Measurements from ENCODE around the gene RGL1.

The RGL1 gene

DNA sequence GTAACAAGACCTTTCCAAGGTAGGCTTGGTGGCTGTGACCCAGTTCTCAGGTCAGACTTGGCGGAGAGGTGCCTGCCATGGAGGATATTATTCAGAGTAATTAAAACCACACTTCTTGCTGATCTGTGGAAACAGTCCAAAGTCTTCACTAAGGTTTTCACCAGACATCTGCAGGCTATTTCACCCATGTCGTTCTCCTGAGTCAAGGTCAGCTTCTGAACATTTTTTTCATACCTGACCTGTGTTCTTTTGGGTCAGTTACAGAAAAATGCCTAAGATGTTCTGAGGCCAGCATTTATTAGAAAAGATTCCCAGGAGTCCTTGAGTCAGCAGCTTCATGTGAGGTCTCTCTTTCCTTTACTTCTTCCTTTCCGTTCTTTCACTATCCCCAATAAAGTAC lies 54.9 kb downstream of the RGL1 start:
- Histone ChIP-seq H4K20me1 (ENCODE audit: insufficient read depth, low read length, poor library complexity, severe bottlenecking) (no peaks in the 10 kb centered on the region), H3K36me3 (ENCODE audit: insufficient read depth, low read length) (no peaks in the 10 kb centered on the region), H3K79me2 (ENCODE audit: insufficient read depth, low read length) (no peaks in the 10 kb centered on the region), H3K27me3 (ENCODE audit: insufficient read depth, low read length, poor library complexity, severe bottlenecking) (no peaks in the 10 kb centered on the region), H3K9ac (ENCODE audit: low read depth, low read length, poor library complexity, severe bottlenecking) (no peak overlapping the region), H3K9me2 (replicated peaks; ENCODE audit: low read depth, low read length) (no peaks in the 10 kb centered on the region), H3K4me1 (ENCODE audit: insufficient read depth, low read length, poor library complexity, severe bottlenecking) (no peaks in the 10 kb centered on the region), H3K9me3 (ENCODE audit: insufficient read depth, low read depth, low read length) (no peaks in the 10 kb centered on the region), H2AFZ (ENCODE audit: low read length) (no peak overlapping the region), H3K4me3 (ENCODE audit: low read length, poor library complexity, severe bottlenecking) (no peak overlapping the region), H3K4me2 (ENCODE audit: low read depth, low read length, poor library complexity, severe bottlenecking) (no peak overlapping the region), H3F3A (ENCODE audit: low read depth) (no peaks in the 10 kb centered on the region)
- TF ChIP-seq, protein P1, sequence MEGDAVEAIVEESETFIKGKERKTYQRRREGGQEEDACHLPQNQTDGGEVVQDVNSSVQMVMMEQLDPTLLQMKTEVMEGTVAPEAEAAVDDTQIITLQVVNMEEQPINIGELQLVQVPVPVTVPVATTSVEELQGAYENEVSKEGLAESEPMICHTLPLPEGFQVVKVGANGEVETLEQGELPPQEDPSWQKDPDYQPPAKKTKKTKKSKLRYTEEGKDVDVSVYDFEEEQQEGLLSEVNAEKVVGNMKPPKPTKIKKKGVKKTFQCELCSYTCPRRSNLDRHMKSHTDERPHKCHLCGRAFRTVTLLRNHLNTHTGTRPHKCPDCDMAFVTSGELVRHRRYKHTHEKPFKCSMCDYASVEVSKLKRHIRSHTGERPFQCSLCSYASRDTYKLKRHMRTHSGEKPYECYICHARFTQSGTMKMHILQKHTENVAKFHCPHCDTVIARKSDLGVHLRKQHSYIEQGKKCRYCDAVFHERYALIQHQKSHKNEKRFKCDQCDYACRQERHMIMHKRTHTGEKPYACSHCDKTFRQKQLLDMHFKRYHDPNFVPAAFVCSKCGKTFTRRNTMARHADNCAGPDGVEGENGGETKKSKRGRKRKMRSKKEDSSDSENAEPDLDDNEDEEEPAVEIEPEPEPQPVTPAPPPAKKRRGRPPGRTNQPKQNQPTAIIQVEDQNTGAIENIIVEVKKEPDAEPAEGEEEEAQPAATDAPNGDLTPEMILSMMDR (conservative IDR thresholded peaks at IDR 0.05; ENCODE audit: low read length) = no peak
- TF ChIP-seq EZH2phosphoT487 (IDR thresholded peaks at IDR 0.05; ENCODE audit: borderline replicate concordance) = no peak

GRCh38 chr1:183862967-183863366 lies 58.0 kb downstream of the RGL1 start:
- Histone ChIP-seq H3K4me2 (ENCODE audit: low read depth, low read length, poor library complexity, severe bottlenecking) (no peak overlapping the region), H3K9me2 (replicated peaks; ENCODE audit: low read depth, low read length) (no peaks in the 10 kb centered on the region), H3K4me1 (ENCODE audit: insufficient read depth, low read length, poor library complexity, severe bottlenecking) (no peaks in the 10 kb centered on the region), H3K9ac (ENCODE audit: low read depth, low read length, poor library complexity, severe bottlenecking) (no peak overlapping the region), H3K79me2 (ENCODE audit: insufficient read depth, low read length) (no peaks in the 10 kb centered on the region), H3K36me3 (ENCODE audit: insufficient read depth, low read length) (no peaks in the 10 kb centered on the region), H2AFZ (ENCODE audit: low read length) (no peak overlapping the region), H3K4me3 (ENCODE audit: low read length, poor library complexity, severe bottlenecking) (no peak overlapping the region), H3K27me3 (ENCODE audit: insufficient read depth, low read length, poor library complexity, severe bottlenecking) (no peaks in the 10 kb centered on the region), H3K9me3 (ENCODE audit: insufficient read depth, low read depth, low read length) (no peaks in the 10 kb centered on the region), H3F3A (ENCODE audit: low read depth) (no peaks in the 10 kb centered on the region), H4K20me1 (ENCODE audit: insufficient read depth, low read length, poor library complexity, severe bottlenecking) (no peaks in the 10 kb centered on the region)
- no peak for TF ChIP-seq EZH2phosphoT487 (IDR thresholded peaks at IDR 0.05; ENCODE audit: borderline replicate concordance)
- TF ChIP-seq, protein P1 (conservative IDR thresholded peaks at IDR 0.05; ENCODE audit: low read length) = no peak

- H3K4me2 ChIP-seq (ENCODE audit: low read depth, low read length, poor library complexity, severe bottlenecking) = no peak overlapping the region
- H3K9me2 ChIP-seq (replicated peaks; ENCODE audit: low read depth, low read length) = no peaks in the 10 kb centered on the region
- H4K20me1 ChIP-seq (ENCODE audit: insufficient read depth, low read length, poor library complexity, severe bottlenecking) = no peaks in the 10 kb centered on the region
Measured at GRCh38 chr1:183863852-183864251, 58.9 kb downstream of the RGL1 start.

More at GRCh38 chr1:183863852-183864251, 58.9 kb downstream of the RGL1 start:
- Histone ChIP-seq H3K9ac (ENCODE audit: low read depth, low read length, poor library complexity, severe bottlenecking) (no peak overlapping the region), H3K27me3 (ENCODE audit: insufficient read depth, low read length, poor library complexity, severe bottlenecking) (no peaks in the 10 kb centered on the region), H3K4me1 (ENCODE audit: insufficient read depth, low read length, poor library complexity, severe bottlenecking) (no peaks in the 10 kb centered on the region), H3K36me3 (ENCODE audit: insufficient read depth, low read length) (no peaks in the 10 kb centered on the region), H3F3A (ENCODE audit: low read depth) (no peaks in the 10 kb centered on the region), H2AFZ (ENCODE audit: low read length) (no peak overlapping the region), H3K4me3 (ENCODE audit: low read length, poor library complexity, severe bottlenecking) (no peak overlapping the region), H3K79me2 (ENCODE audit: insufficient read depth, low read length) (no peaks in the 10 kb centered on the region), H3K9me3 (ENCODE audit: insufficient read depth, low read depth, low read length) (no peaks in the 10 kb centered on the region)
- no peak for TF ChIP-seq EZH2phosphoT487 (IDR thresholded peaks at IDR 0.05; ENCODE audit: borderline replicate concordance)
- TF ChIP-seq, protein P1 (conservative IDR thresholded peaks at IDR 0.05; ENCODE audit: low read length) = no peak
